HG03097 (cell line): ENCODE data around the gene NFYA.

Experiments
- ATAC-seq: cut with Tn5 transposase; IDR thresholded peaks from one replicate; pipeline ENCODE4 v1.9.1; 2021; ENCODE audit not compliant: unreplicated experiment, low FRiP score

The NFYA gene

GRCh38 chr6:41071923-41072835 lies 595 bp upstream of the NFYA start, which contains the start of gene OARD1:
Gene OARD1, minus strand, starts transcription at chr6:41072356. Its CDS starts 722 bp downstream, at chr6:41071634.
- ATAC-seq: peak; percentile 63

- ATAC-seq: peak; percentile 29
These were observed 611 bp downstream of the NFYA start for GRCh38 chr6:41073203-41073967.

GRCh38 chr6:41073968-41074691 lies 1.4 kb downstream of the NFYA start:
- no peak for ATAC-seq

GRCh38 chr6:41074692-41075436 lies 2.1 kb downstream of the NFYA start:
- ATAC-seq: no peak

DNA sequence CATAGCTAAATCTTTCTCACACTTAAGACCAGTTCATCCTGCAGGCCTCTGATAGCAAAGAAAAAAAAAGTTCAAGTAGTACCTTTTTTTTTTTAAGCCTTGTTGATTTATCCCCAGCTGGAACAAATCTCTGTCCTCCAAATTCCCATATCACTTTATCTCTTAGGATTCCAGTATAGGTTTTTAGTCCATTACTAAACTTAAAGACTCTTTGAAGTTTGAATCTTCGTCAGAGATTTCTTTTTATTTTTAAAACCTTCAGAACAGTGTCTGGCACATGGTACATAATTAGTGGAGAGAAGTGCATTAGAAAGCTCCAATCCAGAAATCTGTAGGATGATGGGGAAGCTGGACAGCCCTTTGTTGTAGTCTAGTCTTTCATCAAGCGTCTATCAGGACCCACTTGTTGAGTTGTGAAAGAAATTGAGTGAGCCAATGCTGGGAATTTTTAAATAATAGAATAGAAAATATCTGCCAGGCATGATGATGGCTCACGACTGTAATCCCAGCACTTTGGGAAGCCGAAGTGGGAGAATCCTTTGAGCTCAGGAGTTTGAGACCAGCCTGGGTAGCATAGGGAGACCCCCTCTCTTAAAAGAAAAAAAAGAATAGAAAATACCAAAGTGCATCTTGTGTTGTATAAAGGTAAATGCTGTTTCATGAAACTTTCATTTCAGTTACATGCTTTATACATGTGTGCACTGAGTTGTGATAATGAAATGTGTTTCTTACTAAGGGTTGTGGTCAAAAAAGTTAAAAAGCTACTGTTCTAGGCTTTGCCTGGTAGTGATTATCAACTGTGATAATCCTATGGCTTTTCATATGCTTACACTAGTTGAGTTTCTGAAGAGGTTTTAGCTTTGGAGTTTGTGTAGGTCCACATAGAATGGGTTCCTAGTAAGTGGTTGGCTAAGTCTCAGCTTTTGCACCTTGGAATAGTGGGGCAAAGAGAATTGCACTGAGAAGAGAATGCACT lies 3.2 kb downstream of the NFYA start:
- no peak for ATAC-seq

- no peak for ATAC-seq
These were observed 4.8 kb downstream of the NFYA start for GRCh38 chr6:41077536-41077935.

- ATAC-seq: no peak
These were observed 5.3 kb downstream of the NFYA start for GRCh38 chr6:41078101-41078500.

GRCh38 chr6:41079080-41079479 lies 6.3 kb downstream of the NFYA start:
- ATAC-seq: no peak

- no peak for ATAC-seq
These were observed 7.8 kb downstream of the NFYA start for GRCh38 chr6:41080621-41081020.

DNA sequence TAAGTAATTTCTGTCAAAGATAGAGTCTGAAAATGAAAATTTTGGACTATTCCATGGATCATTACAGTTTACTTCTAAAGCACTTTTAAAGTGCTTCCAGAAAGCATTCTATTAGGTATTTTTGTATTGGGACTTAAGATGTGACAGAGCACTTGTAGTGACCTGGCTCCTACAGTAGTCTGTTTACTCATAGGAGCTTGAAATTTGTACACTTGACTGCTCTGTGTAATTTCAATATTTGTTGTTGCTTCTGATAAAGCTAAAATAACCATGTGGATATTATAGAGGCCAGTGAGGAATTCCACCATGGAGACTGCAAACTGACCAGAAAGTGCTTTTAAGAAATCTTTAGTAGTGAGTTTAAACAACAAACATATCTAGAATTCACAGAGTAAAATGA lies 10.3 kb downstream of the NFYA start:
- no peak for ATAC-seq

DNA sequence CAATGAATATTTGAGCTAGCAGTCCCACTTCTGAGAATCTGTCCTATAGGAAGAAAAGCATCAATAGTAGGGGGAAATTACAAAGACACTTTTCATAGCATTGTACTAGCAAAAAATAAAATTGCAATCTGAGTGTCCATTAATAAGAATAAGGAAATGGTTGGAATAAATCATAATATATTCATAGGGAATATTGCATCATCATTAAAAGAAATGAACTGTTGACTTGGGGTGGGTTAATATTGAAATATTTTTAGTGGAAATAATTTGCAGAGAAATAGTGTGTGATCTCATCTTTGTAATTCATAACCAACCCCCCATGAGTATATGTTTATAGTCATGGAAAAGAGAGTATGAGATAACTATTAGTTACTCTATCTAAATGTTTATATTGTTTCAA lies 12.4 kb downstream of the NFYA start:
- no peak for ATAC-seq

DNA sequence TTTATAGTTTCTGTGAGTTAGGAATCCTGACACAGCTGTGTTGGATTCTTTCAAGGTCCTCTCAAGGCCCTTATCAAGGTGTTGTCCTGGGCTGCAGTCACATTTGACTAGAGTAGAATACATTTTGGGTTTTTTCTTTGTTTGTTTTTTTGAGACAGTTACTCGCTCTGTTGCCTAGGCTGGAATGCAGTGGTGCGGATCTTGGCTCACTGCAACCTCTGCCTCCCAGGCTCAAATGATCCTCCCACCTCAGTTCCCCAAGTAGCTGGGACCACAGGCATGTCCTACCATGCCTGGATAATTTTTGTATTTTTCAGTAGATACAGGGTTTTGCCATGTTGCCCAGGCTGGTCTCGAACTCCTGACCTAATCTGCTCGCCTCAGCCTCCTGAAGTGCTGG lies 15.7 kb downstream of the NFYA start:
- no peak for ATAC-seq

GRCh38 chr6:41090841-41091761 lies 18.3 kb downstream of the NFYA start:
- no peak for ATAC-seq

- no peak for ATAC-seq
These were observed 19.8 kb downstream of the NFYA start for GRCh38 chr6:41092421-41093140.

DNA sequence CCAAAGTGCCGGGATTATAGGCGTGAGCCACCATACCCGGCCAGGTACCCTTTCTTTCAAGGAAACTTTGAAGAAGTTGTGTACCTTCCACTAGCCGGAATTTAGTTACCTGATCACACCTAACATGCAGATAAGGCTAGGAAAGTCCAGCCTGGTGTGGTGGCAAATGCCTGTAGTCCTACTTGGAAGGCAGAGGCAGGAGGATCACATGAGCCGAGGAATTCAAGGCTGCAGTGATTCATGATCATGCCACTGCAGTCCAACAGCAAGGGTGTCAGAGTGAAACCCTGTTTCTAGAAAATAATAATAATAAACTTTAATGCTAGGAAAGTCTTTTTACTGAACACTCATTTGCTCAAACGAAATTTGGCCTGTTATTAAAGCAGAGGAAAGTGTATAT lies 21.0 kb downstream of the NFYA start:
- no peak for ATAC-seq

DNA sequence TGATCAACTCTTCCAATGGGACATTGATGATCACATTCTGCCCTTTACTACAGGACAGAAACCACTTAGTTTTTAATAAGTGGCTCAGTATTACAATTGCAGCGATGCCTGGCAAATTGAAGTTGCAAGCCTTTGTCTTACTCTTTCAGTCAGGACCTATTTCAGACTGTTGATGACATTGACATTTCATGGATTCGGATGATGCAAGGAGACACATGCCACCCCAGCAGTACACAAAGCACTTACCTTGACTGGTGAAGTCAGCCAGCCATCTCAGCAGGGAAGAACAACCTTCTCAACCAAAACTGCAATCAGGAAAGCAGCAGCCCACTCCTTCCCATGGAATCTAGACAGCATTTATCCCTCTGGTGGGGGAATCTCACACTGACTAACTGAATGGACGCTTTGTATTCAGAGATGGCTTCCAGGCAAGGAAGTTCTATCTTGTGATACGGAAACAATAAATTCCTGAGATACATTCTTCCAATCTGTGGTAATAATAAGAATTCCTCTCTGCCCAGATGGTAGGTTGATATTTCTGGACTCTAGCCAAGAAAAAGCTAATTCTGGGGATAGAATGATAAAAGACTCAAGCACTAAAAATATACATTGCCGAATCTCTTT lies 24.8 kb downstream of the NFYA start:
- ATAC-seq: no peak

- ATAC-seq: no peak
These were observed 25.6 kb downstream of the NFYA start for GRCh38 chr6:41098366-41098765.
